ENCODE data around the gene CYP3A7.
"Not testable (repeated sequence)": the region's sequence is repeated elsewhere in the genome, so short reads cannot be mapped to it uniquely, and the experiment has no call there.

CYP3A7 gene

GRCh38 chr7:99740573-99741440 lies 5.8 kb upstream of the CYP3A7 start:
- H4K20me1 ChIP-seq (ENCODE audit: insufficient read depth, low read length), result no peaks in the 10 kb centered on the region
- no peaks in the 10 kb centered on the region for H3K36me3 ChIP-seq (replicated peaks; ENCODE audit: low read depth, low read length)
- H3K9ac ChIP-seq (ENCODE audit: low read length), result no peak overlapping the region
- H3K4me1 ChIP-seq (ENCODE audit: low read length), result no peaks in the 10 kb centered on the region
- H3K27me3 ChIP-seq (ENCODE audit: low read depth, low read length), result no peaks in the 10 kb centered on the region
- H3K9me3 ChIP-seq (ENCODE audit: insufficient read depth, low read length), result no peaks in the 10 kb centered on the region
- no peak overlapping the region for H3K4me2 ChIP-seq (ENCODE audit: low read length)
- no peak overlapping the region for H3K4me3 ChIP-seq (ENCODE audit: low read length)
- no peak overlapping the region for H2AFZ ChIP-seq (ENCODE audit: low read depth, low read length)
- no peaks in the 10 kb centered on the region for H3K79me2 ChIP-seq (ENCODE audit: low read length)
- TF ChIP-seq CTCF (IDR thresholded peaks at IDR 0.05; ENCODE audit: low read depth, low read length) (no peak), EZH2phosphoT487 (IDR thresholded peaks at IDR 0.05; ENCODE audit: low read depth) (no peak)
- no peak overlapping the region for H3K27ac ChIP-seq (ENCODE audit: low read length)

- Histone ChIP-seq H3K79me2 (ENCODE audit: low read length) (no peaks in the 10 kb centered on the region), H3K27me3 (ENCODE audit: low read depth, low read length) (no peaks in the 10 kb centered on the region), H2AFZ (ENCODE audit: low read depth, low read length) (no peak overlapping the region), H4K20me1 (ENCODE audit: insufficient read depth, low read length) (no peaks in the 10 kb centered on the region), H3K27ac (ENCODE audit: low read length) (no peak overlapping the region), H3K9ac (ENCODE audit: low read length) (no peak overlapping the region), H3K4me3 (ENCODE audit: low read length) (no peak overlapping the region), H3K9me3 (ENCODE audit: insufficient read depth, low read length) (no peaks in the 10 kb centered on the region), H3K4me1 (ENCODE audit: low read length) (no peaks in the 10 kb centered on the region), H3K36me3 (replicated peaks; ENCODE audit: low read depth, low read length) (no peaks in the 10 kb centered on the region), H3K4me2 (ENCODE audit: low read length) (no peak overlapping the region)
- TF ChIP-seq CTCF (IDR thresholded peaks at IDR 0.05; ENCODE audit: low read depth, low read length), result no peak
These were observed 4.9 kb upstream of the CYP3A7 start for GRCh38 chr7:99739699-99740572.

- Histone ChIP-seq H3K4me3 (ENCODE audit: low read length) (no peak overlapping the region), H3K4me2 (ENCODE audit: low read length) (no peak overlapping the region), H4K20me1 (ENCODE audit: insufficient read depth, low read length) (no peaks in the 10 kb centered on the region), H3K4me1 (ENCODE audit: low read length) (no peaks in the 10 kb centered on the region), H3K9me3 (ENCODE audit: insufficient read depth, low read length) (no peaks in the 10 kb centered on the region), H3K79me2 (ENCODE audit: low read length) (no peaks in the 10 kb centered on the region), H3K27me3 (ENCODE audit: low read depth, low read length) (no peaks in the 10 kb centered on the region), H2AFZ (ENCODE audit: low read depth, low read length) (no peak overlapping the region), H3K36me3 (replicated peaks; ENCODE audit: low read depth, low read length) (no peaks in the 10 kb centered on the region), H3K27ac (ENCODE audit: low read length) (no peak overlapping the region), H3K9ac (ENCODE audit: low read length) (no peak overlapping the region)
- no peak for TF ChIP-seq CTCF (IDR thresholded peaks at IDR 0.05; ENCODE audit: low read depth, low read length)
- TF ChIP-seq EZH2phosphoT487 (IDR thresholded peaks at IDR 0.05; ENCODE audit: low read depth), result no peak
These were observed 2.7 kb upstream of the CYP3A7 start for GRCh38 chr7:99737726-99738125.

GRCh38 chr7:99736667-99737066 lies 1.7 kb upstream of the CYP3A7 start:
- not testable (repeated sequence) for H3K27ac ChIP-seq (ENCODE audit: low read length); H3K4me1 ChIP-seq (ENCODE audit: low read length); H4K20me1 ChIP-seq (ENCODE audit: insufficient read depth, low read length); H3K36me3 ChIP-seq (replicated peaks; ENCODE audit: low read depth, low read length); H2AFZ ChIP-seq (ENCODE audit: low read depth, low read length); H3K27me3 ChIP-seq (ENCODE audit: low read depth, low read length); H3K4me2 ChIP-seq (ENCODE audit: low read length); H3K9ac ChIP-seq (ENCODE audit: low read length); H3K79me2 ChIP-seq (ENCODE audit: low read length); H3K9me3 ChIP-seq (ENCODE audit: insufficient read depth, low read length); H3K4me3 ChIP-seq (ENCODE audit: low read length)

Measured in OCI-LY3 (cell line).